ENCODE results near the gene MROH7.

GRCh38 chr1:54594463-54594862 is 47.1 kb upstream of the MROH7 start:
- no peak for TF ChIP-seq POLR2AphosphoS5 (IDR thresholded peaks at IDR 0.05; ENCODE audit: low read depth, low read length)
- TF ChIP-seq SIN3A (IDR thresholded peaks at IDR 0.05; ENCODE audit: borderline replicate concordance, insufficient read depth, low read length) = no peak
- no peak for TF ChIP-seq REST (IDR thresholded peaks at IDR 0.05; ENCODE audit: insufficient read depth in 1 of 2, low read depth in 2 of 2, low read length in 2 of 2)
- no peak for TF ChIP-seq TAF1 (IDR thresholded peaks at IDR 0.05; ENCODE audit: borderline replicate concordance, insufficient read depth, low read length)
- no peak for TF ChIP-seq FOXP2 (optimal IDR thresholded peaks at IDR 0.05; ENCODE audit: borderline replicate concordance, extremely low read depth, extremely low read length, insufficient read depth)

Measured in PFSK-1 (cell line).